ENCODE data around the gene ATIC.
A peak's percentile ranks its signal among the peaks of the same experiment; 100 is the strongest.

Gene ATIC

DNA sequence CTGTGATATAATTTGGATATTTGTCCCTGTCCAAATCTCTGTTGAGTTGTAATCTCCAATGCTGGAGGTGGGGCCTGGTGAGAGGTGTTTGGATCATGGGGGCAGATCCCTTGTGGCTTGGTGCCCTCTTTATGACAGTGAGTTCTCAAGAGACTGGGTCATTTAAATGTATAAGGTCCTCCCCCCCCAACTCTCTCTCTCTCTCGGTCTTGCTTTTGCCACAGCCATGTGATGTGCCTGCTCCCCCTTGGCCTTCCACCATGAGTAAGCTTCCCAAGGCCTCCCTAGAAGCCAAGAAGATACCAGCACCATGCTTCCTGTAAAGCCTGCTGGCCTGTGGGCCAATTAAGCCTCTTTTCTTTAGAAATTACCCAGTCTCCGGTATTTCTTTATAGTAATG, 65.4 kb downstream of the ATIC start:
- no peak for DNase-seq

DNA sequence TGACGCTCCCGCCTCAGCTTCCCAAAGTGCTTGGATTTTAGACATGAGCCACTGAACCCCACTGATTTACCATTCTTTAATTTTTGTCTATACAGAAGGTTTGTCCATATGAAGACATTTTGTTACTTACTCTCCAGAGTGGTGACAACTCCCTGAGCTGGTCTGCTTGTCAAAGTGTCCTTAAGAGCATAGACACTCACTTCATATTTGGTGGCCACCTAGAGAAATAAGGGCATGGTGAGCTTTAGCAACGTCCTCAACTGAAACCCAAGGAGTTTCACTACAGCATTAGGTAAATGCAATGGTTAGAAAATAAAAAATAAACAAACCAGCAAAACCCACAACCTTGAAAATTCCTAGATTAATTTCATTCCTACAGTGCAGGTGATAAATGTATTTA, 66.2 kb downstream of the ATIC start:
- no peak for DNase-seq

DNA sequence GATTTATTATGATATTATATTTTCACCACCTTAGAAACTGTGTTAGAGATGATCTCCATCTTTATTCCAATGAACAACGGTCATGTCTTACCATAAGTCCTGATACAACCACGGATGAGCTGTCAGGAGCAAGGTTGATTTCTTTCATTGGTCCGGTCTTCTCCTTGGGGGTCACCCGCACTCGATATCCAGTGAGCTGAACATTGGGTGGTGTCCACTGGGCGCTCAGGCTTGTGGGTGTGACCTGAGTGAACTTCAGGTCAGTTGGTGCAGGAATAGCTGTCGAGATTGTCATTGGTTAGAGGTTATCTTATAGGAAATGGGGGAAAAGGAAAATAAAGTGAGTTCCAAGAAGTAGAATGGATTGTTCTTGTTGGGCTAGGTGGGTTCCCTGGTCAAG, 67.2 kb downstream of the ATIC start:
- no peak for DNase-seq

DNA sequence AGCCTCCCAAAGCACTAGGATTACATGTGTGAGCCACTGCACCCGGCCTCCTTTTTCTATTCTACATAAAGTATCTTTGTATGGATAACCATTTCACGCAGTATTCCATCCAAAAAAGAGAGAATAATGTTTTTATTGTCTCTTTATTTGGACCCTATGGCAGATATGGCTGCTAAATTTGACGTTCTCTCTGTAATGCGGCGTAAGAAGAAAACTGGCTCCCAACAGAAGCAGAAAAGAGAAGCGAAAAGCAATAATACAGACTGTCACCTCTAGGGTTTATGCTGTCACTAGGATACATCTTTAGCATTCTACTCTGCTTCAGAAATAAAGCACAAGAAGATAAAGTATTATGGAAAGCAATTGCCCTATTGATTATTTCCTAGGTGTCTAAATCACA, 68.1 kb downstream of the ATIC start:
- DNase-seq = no peak

DNA sequence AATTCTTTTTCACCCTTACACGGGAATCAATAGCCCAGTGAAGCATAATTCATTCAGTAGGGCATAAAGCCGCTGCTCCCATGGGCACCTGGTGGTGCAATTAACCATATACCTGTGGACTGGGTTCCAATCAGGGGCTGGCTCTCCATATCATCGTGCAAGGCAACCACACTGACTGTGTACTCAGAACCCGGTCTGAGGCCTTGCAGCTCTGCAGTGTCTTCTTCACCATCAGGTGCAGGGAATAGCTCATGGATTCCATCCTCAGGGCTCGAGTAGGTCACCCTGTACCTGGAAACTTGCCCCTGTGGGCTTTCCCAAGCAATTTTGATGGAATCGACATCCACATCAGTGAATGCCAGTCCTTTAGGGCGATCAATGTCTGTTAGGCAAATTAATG, 68.8 kb downstream of the ATIC start:
- DNase-seq = no peak

DNA sequence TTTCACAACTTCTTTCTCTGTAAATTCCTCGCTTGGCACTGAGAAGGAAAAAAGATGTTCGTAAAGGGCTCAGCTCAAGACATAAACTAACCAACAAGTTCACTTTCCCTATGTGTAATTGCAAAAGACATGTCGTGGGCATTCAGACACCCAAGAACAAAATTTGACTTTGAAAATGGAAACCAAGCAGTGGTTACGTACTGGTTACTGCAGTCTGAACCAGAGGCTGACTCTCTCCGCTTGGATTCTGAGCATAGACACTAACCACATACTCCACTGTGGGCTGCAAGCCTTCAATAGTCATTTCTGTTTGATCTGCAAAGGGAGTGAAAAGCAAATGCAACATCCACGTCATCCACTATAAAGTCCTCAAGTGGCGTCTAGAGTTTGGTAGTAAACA, 70.2 kb downstream of the ATIC start:
- no peak for DNase-seq

DNA sequence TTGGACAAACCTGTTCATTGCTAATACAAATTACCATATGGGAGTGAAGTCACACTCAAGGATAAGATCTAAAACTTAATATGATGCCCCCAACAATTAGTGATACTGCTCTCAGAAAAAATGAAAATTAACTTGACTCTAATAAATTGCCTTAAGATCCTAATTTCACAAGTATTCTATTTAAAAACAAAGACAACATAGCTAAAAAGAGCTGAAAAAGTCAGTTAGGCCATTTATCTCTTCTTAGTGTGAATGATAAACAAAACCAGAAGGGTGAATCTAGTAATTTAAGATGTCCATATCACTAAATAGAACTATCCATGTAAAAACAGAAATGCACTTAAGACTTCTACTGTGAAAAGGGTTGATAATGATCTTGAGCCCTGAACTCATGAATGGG, 70.6 kb downstream of the ATIC start:
- DNase-seq = no peak

DNA sequence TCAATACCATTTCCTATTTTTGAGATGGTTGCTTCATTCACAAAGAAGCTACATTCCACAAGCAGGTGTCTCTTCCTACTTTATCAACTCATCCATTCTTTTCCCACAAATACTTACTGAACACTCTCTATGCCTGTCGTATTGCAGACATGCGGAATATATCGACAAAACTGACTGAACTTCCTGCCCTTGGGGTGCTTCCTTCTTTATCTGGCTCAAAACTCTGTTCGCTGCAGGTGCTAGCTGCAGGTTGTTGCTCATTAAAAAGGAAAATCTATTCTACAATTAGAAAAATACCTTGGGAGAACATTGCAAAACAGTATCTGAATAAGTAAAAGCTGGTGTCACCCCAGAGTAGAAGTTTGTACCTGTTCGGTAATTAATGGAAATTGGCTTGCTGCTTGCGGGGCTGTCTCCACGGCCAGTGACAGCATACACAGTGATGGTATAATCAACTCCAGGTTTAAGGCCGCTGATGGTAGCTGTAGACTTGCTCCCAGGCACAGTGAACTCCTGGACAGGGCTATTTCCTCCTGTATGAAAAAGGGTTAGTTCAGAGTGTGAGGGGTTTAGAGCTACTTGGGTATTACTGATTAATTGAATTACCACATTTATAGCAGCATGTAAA, 71.9 kb downstream of the ATIC start:
- DNase-seq = no peak

DNA sequence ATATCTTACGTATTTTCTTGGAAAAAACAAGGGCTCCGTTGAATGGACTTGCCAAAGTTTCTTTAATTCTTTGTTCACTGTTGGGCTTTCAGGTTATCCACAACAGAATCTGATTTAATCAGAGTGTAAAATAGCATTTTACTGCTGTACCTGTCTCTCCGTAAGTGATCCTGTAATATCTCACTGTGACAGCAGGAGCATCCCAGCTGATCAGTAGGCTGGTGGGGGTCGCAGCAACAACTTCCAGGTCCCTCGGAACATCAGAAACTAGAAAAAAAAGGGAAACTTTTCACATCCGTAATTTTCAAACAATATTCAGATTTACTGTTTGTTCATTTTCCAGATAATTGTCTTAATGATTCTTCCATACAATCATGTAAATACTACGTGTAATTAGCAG, 72.9 kb downstream of the ATIC start:
- DNase-seq = no peak

DNA sequence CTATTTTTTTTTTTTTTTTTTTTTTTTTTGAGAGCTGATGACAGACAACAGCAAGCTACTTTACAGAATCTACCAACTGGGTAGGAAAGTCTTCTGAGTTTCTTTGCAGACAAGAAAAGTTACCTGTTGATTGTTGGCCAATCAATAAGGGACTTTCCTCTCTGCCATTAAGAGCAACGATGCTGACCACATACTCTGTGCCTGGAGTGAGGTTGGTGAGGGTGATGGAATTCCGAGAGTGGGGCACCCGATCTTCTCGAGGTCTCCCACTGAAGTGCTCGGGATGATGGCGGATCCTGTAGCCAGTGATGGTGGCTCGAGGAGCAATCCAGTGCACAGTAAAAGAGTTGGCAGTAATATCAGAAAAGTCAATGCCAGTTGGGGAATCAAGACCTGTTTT, 74.7 kb downstream of the ATIC start:
- DNase-seq = no peak

DNA sequence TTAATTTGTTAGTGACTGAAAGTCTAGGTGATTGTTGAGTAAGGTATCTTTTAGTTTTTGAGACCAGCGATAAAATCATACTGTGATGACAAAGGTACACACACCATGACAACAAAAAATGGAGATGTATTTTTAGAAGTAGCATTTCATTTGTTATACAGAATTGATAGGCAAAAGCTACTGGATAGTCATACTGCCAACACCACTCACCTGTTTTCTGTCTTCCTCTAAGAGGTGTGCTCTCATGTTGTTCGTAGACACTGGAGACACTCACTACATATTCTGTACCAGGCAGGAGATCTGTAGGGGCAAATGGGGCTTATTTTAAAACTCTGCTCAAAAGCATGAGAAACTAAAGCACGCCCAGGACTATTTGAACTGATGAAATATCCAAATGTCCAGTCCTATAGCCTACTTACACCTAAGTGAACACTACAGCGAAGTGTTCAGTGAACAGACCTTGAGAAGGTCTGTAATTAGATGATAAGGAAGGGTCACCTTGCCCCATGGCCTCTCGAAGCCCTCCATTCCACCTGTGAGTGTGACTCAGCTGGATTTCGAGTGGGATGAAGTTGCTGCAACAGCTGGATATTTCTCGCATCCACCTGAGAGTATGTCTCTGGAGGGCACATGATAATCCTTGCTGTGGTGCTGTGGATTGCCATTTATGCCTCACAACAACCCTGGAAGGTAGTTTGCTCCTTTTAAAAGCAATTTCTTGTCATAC, 76.3 kb downstream of the ATIC start:
- DNase-seq = no peak

DNA sequence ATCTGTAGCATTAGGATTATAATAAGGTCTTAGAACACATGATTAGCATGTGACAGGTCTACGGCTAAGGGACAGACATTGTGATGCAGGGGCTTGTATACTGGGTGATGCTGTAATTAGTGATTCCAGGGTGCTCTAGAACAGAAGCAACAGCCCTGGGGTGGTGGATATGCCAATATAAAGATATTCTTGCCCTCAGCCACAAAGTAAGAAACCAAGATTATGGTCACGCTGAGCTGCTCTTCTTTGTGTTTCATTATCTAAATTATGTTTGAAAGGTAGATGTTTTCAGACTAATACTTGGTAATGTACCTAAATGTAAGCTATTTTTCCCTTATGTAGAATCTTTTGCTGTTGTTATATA, 78.7 kb downstream of the ATIC start:
- DNase-seq = no peak

DNA sequence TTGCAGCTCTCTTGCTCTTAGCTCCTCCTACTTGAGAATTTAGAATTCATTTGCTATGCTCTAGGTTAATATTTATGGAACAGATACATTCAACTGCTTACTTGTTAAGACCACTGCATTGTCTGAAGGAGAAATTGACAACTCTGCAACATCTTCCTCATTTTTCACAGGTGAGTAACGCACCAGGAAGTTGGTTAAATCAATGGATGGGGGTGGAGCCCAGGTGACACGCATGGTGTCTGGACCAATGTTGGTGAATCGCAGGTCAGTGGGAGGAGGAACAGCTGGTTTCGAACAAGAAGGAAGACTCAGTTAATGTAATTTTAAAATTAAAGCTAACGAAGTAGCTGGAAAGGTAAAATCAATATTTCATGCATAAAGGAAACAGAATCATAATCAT, 79.7 kb downstream of the ATIC start:
- DNase-seq = no peak

DNA sequence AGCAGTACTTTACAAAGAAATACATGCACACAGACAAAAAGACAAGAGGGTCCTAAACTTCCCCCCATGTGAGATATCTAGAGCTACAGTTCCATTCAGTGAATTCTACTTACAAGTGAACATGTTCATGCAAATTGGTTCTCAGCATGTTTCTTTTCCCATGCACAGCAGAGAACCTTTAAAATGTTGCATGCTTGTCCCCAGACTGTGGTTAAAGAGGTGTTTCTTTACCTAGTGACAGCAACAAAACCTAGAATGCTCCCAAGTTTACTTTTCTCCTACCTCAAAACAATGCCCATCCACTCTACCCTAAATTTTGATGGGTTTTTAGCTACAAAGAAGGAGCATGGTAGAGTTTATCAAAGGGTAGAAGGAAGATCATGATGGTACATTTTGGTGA, 80.3 kb downstream of the ATIC start:
- no peak for DNase-seq

DNA sequence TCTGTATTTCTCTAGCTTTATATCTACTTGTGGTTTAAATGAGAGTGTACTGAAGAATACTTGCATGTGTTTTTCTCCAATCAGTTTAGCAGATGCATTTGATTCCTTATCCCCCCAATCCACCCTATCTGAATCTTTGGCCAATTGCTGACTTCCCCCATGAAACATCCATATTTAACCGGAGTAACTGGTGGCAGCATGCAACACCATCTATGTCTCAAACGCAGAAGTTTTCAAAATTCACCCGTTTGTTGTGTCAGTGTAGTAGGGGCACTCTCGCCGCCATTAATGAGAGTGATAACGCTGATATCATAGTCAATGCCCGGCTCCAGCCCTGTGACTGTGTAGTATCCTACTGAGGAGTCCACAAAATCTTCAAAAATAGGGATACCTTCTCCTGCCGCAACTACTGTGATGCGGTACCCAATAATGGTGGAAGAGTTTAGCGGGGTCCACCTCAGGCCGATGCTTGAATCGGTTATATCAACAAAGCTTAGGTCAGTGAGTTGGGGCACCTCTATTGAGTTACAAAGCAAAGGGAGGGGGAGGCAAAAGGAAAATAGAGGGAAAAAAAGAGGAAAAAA, 80.9 kb downstream of the ATIC start:
- no peak for DNase-seq

DNA sequence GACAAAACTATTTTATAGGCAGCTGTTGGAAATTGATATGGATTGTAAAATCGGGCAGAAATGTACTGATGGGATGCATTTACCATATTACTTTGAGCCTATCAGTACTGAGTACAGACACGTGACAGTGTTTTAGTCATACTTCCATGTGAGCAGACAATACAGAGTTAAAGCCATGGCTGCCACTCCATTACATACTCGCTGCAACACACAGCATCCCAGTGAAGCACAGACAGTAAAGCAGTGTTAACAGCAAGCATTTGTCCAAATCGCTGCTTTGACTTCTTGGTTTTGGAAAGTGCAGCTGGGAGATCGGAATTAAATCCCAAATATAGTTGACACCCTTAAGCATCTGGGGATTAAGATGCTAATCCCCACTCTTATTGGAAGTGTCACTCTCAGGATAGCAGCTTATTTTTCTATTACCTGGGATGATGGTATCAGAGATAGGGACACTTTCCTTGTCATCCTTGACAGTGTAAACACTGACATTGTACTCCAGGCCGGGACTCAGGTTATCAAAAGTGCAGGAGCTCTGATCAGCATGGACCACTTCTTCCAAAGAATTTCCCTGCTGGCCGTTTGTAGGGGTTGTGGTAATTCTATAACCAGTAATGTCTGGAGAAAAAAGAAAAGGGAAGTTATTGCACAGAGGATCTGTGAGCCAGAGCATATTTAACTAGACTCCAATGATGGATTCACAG, 82.4 kb downstream of the ATIC start:
- DNase-seq = peak; percentile 60

DNA sequence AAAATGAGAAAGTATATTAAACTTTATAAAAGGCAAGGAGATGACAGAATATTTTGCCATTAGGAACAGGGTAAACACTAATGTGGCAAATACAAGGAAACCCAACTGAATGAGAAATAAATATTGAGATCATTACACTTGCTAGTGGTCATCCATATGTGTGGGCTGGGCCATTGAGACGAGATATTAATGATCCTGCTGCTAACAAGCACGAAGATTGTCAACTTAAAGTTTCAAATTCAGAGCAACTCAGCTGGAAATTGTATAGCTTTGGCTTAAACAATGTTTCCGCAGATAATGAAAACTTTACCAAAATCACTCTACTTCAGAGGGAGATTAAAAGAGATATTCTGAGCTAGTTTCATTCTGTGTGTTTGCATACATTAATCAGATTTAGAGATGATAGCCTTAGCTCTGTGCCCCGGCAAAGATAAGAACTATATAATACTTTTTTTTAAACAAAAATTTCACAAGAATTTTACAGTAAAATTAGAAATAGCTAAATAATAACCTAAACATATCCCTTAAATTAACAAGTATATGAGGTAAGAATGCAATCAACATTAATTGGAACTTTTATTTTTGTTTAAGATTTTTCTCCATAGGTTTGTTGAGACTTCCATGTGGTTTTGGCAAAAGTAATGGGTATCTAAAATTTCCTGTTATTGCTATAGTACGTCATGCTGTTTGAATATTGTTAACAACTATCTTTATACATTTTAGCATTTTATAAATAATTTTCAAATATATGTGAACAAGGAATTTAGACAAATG, 84.0 kb downstream of the ATIC start:
- no peak for DNase-seq

DNA sequence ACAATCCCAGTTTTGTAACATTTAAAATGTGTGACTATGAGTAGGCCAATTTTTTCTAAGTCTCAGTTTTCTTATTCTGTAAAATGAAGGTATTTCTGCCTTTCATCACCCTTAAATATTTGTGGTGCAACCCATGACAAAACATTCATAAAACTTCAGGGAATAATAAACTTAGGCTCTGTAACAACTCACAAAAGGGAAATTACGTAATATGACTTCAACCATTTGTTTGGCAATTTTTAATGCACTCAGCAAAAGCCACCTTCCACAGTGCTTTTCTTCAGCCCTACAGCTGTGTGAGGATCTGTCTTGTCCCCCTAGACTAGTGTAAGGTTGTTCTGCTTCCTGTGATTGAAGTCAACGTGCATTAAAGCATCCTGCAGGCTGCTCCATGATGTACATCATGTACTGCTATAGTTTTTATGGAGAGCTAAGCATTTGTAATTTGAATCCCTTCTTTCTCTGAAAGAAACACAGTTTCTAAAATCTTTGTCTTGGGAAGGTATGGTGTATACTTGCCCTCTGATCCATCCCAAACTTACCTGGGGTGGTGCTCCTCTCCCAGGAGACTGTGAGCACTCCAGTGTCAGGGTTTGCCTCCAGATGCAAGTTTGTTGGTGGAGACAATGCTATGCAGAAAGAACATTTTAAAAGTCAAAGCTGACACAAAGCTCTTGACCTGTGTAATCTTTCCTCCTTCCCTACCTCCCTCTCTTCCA, 84.9 kb downstream of the ATIC start:
- DNase-seq = no peak

DNA sequence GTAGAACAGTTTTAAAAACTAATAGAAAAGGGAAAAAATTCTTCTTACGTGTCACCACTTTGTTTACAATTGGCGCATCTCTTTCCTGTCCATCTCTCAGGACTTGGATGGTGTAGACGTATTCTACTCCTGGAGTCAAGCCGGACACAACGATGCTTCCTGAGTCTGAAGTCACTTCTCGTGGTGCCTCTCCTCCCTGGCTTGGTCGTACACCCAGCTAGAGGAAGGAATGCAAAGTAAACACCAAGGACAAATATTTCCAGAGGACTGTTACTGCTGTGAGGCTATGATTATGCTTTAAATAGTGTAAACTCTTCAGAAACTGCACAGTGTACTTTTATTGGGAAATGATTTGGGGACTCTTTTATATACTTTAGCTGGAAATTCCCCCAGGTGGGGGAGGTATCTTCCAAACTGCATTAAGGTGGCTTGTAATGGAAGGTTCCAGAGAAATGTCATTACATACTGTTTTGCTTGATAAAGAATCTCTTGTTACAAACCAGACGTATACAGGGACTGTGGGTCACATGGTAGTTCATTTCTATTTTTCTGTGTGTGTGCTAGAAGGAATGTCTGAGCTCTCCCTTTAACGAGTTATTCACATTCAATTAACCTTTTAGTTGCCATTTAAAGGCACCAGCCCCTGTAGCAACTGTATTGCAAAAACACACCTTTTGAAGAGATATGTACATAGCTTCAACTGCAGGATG, 85.9 kb downstream of the ATIC start:
- no peak for DNase-seq

DNA sequence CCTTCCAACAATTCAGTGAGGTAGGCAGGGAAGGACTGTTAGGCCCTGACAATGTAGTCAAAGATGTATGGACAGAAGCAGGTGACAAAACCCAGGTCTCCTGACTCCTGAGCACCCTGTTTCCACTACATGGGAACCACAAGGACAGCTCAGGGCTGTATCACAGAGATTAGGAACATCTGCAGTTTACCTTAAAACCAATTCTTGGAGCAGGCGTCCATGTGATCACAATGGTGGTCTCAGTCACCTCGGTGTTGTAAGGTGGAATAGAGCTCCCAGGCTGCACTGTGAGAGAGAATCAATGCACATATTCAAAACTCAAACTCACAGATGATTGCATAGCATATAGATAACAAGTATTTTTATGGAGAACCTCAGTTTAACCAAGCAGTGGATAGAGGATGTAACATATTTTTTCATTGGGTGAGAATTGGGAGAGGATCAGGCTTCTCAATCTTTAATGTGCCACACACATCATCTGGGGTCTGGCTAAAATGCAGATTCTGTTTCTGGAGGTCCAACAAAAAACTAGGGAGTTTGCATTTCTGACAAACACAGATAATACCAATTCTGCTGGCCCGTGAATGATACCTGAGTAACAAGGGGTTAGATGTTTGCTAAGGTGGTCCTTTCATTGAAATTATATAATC, 87.3 kb downstream of the ATIC start:
- no peak for DNase-seq

Data from NCI-H524 treated with DMSO at 0.1 percent for 48 hours (cell line).